Measurements from ENCODE around the gene RRAS.

Gene RRAS

GRCh38 chr19:49677231-49677900, 37.4 kb upstream of the RRAS start, which contains the start of gene PRMT1:
TSS of gene PRMT1 (plus strand) at chr19:49677271. CDS start at chr19:49677281, 10 bp downstream.
- no peak for DNase-seq (ENCODE audit: low read depth)

DNA sequence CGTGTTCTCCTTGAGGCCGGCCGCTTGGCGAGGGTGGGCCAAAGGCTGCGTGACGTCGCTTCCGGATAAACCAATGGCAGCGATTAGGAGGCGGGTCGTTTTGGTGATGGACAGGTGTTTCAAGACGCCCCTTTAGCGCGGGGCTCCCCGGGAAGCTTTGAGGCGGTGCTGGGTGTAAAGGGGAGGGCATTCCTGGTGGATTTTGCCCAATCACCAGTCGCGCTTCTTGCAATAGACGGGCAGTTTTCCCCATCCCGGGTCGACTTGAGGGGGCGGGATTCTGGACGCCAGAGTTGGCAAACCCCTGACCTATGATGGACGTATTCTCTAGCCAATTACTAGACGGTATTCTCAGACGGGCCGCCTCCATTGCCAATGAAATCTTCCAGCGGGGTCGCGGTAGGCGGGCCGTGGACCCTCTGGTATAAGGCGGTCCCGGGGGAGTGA, 36.9 kb upstream of the RRAS start:
- DNase-seq (ENCODE audit: low read depth): peak; percentile 100

DNA sequence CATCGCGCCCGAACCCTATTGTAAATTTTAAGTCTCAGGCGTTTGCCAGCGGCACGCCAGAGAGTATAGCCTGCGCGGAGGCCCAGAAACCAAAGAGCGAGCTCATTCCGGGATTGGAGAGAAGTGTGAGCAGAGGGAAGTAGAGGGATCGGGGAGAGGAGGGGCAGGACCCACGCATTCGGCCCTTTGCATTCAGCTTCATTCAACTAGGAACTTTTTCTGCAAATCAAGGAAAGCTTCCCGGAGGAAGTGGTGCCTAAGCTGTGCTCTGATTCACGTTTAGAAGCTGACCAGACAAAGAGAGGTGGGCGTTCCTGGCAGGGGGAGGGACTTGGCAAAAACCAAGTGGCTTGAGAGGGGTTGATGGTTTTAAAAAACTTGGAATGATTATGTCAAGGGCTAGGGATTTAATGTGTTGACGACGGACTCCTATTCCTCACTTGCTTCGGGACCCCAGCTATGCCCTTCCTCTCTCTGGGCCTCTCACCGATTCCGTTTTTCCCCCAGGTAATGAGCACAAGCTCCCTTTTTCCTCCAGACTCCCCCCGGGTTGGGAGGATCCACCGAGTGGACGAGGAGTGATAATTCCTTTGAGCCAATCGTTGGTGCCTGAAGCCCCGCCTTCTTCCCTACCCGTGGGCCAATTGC, 36.3 kb upstream of the RRAS start:
- DNase-seq (ENCODE audit: low read depth): no peak

DNA sequence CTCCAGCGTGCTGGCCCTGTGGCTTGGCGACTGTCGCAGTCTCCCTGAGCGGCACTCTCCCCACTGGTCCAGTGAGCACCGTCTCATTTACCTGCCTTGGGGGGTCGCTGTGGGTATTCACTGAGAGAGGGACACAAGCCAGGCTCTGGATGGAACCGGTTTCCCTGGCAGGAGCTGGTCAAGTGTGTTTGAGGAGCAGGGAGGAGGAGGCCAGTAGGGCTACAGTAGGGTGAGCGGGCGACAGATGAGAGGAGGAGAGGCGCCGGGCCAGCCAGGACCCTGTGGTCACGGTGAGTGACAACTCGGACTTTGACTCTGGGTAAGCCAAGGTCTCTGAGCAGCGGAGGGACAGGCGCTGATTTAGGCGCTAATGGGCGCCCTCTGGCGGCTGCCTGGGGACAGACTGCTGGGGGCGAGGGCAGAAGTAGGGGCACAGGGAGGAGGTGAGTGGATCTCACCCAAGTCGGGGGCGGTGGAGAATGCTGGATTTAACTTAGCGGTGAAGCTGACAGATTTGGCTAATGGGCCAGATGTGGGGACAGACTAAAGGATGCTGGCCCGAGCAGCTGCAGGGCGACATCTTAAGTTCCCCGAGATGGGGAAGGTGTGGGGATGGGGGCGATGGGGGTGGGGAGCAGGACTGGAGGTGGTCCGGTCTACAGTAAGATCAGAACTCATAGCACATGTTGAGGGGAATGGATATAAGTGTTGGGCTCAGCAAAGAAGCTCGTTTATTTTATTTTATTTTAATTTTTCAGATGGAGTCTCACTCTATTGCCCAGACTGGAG, 32.4 kb upstream of the RRAS start:
- no peak for DNase-seq (ENCODE audit: low read depth)

GRCh38 chr19:49669516-49669915, 29.6 kb upstream of the RRAS start:
- no peak for DNase-seq (ENCODE audit: low read depth)

DNA sequence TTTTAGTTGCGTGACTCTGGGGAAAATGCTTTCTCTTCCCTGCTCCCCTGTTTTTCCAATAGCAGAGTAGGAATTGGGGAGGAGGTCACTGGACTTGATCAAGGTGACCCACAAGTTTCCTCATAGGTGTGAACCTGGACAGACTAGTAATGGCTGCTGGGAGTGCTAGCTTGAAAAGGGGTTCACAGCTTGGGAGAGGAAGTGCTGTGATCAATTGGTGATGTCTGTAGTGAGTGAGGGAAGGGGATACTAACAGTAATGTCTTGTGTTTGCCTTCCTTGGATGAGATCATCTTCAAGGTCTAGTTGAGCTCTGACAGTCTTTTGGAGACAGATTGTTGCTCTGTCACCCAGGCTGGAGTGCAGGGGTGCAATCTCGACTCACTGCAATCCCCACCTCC, 27.5 kb upstream of the RRAS start:
- DNase-seq (ENCODE audit: low read depth): no peak

DNA sequence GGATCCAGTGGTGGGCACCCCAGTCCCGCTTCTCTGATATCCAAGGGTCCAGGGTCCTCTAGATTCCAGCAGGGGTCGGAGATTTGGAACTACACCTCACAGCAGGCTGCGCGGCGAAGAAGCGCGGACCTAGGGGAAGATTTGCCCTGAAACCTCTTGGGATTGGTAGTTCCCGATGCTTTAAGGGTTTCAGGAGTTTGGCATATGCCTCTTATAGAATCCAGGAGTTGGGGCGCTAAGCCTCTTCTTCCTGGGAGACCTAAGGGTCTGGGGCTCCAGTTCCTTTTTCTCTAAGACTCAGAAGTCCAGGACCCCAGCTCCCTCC, 26.1 kb upstream of the RRAS start:
- no peak for DNase-seq (ENCODE audit: low read depth)

DNA sequence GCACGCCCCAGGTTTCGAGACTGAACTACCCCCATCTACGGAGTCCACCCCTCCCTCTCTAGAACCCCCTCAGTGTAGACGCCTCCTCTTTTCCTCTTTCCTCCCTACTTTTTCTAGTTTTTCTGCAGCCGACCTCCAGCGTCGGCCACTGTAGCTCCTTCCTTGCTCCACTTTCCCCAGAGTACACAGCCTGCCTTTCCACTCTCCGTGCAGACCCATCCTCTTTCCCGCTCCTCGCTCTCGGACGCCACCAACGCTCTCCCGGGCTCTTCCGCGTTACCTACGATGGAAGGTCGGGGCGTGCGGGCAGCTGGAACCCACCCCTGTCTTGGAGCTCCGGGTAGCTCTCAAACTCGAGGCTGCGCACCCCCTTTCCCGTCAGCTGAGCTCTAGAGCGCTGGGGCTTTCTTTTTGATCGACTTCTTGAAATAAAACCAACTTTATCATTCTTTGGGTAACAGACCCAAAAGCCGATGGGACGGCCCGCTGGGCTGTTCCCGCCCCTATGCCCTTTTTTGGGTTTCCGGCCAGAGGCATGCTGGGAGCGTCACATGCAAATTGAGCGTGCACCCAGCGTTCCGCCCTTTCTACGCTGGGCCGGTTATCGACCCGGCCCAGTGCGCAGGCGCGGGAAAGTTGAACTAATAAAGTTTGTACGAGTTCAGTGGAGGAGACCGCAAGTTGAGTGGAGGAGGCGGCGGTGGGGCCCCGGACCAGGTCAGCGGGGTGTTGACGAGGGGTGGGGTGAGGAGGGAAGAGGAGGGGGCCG, 25.6 kb upstream of the RRAS start, which contains the start of the genes BCL2L12 and IRF3:
TSS of gene BCL2L12 (plus strand) at position 583 of the 769 bp plus-strand sequence. CDS start 760 bp downstream, outside the sequence.
TSS of gene IRF3 (minus strand) at position 507 of the 769 bp plus-strand sequence. CDS start 1,019 bp downstream, outside the sequence.
- peak; percentile 97 for DNase-seq (ENCODE audit: low read depth)

GRCh38 chr19:49665036-49665350, 25.1 kb upstream of the RRAS start:
- DNase-seq (ENCODE audit: low read depth): no peak

DNA sequence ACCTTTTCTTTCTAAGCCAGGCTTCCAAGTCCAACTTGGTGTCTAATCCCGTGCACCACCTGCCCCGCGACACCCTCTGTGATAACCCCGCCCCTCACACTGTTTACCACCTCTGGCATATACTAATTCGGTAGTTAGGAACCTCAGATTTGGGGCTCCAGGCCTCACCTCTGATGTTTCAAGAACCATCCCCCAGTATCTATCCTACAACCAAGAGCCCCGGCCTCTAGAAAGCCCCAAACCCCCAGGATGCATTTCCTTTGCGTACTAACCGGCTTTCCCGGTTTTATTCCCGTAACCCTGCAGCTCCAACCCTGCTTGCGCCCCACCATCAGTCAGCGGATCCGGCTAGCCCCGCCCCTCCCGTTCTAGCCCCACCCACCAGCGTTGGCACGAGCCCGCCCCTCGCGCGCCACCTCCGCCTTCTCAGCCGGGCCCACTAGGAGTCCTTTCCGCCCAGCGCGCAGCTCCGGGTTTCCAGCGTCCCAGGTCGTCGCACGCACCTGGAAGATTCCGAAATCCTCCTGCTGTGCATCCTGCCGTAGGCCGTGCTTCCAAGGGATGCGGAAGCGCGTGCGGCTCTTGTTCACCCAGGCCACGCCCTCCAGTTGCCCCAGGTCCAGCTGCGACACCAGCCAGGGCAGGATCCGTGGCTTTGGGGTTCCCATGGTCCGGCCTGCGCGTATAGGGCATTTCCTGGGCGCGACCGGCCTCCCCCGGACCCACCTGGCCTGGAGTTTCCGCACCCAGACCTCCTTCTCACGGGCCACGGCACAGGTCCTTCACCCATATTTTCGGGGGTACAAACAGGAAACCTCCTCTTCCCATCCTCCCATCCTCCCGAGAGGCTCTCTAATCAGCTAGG, 24.5 kb upstream of the RRAS start:
- no peak for DNase-seq (ENCODE audit: low read depth)

DNA sequence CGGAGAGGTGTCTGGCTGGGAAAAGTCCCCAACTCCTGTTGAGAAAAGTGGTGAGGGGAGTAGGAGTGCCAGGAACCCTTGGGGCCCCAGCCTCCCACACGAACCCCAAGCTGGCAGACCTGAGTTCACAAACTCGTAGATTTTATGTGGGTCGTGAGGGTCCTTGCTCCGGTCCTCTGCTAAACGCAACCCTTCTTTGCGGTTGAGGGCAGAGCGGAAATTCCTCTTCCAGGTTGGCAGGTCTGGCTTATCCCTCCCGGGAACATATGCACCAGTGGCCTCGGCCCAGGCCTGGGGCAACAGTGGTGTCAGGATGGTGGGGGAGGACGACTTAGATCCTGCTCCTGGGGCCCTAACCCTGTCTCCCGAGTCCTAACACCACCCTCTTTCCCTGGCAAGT, 23.3 kb upstream of the RRAS start:
- no peak for DNase-seq (ENCODE audit: low read depth)

DNA sequence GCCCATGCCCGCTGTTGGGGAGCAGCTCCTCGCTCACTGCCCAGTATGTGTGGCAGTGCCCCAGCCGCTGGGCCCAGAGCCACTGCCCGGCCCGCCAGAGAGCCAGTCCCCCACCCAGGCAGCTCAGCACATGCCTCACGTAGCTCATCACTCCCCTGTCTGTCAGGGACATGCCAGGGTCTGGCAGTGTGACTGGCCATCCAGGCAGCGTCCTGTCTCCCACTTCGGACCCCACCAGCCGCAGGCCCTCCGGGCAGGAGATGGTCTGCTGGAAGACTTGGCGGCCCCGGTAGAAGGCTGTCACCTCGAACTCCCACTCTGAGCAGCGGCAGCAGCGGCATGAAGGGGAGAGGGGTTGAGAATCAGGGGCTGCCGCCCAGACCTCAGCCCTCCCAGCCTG, 22.1 kb upstream of the RRAS start:
- no peak for DNase-seq (ENCODE audit: low read depth)

GRCh38 chr19:49660338-49660961, 20.5 kb upstream of the RRAS start:
- DNase-seq (ENCODE audit: low read depth): no peak

DNA sequence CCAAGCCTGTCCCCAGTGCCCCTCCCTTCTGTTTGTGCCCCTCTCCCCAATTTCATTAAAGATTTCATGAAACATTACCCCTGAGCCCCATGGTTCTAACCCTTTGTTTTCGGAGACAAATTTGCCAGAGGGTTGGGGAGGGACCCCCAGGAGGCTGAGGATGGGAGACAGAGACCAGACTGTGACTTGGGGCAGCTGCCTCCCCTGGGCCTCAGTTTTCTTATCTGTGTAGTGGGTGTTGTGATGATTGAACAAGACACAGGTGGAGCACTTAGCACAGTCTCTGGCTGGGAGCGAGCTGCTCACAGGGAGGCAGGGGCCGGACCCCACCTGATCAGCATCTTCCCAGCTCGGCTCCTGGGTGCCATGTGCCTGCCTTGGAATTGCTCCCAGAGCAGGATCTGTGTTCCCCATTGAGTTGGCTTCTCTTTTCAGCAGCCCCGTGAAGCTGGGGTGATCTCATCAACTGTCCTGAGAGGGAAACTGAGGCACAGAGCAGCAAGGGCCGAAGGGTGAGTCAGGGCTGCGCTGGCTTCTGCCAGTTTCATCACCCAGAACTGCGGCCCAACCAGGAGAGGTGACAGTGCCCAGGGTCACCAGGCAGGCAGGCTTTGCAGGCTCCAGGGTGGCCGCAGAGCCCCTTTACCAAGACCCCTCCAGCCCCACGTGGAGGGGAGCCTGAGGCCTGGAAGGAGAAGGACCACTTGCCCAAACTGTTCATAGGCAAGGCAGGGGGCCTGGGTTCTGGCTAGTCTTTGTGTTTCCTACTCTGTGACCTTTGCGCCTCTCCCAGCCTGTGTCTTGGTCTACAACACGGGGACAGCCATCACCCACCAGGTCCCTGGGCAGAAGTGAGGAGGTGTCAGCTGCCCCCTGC, 18.9 kb upstream of the RRAS start:
- DNase-seq (ENCODE audit: low read depth): no peak

DNA sequence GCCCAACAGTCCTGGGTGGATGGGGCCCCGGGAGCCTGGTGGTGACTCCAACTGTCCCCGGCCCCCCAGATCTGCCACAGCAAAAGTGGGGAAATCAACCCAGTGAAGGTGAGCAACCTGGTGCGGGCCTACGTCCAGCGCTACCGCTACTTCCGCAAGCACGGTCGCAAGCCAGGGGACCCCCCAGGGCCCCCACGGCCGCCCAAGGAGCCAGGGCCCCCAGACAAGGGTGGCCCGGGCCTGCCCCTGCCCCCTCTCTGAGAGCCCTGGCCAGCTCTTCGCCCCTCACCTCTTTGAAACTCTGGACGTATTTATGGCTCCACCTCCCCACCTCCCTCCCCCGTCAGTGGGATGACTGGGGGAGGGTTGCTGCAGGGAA, 18.2 kb upstream of the RRAS start:
- DNase-seq (ENCODE audit: low read depth): no peak

- no peak for DNase-seq (ENCODE audit: low read depth)
Observed at GRCh38 chr19:49657493-49658138, 17.7 kb upstream of the RRAS start.

GRCh38 chr19:49656456-49657109, 16.6 kb upstream of the RRAS start:
- no peak for DNase-seq (ENCODE audit: low read depth)

DNA sequence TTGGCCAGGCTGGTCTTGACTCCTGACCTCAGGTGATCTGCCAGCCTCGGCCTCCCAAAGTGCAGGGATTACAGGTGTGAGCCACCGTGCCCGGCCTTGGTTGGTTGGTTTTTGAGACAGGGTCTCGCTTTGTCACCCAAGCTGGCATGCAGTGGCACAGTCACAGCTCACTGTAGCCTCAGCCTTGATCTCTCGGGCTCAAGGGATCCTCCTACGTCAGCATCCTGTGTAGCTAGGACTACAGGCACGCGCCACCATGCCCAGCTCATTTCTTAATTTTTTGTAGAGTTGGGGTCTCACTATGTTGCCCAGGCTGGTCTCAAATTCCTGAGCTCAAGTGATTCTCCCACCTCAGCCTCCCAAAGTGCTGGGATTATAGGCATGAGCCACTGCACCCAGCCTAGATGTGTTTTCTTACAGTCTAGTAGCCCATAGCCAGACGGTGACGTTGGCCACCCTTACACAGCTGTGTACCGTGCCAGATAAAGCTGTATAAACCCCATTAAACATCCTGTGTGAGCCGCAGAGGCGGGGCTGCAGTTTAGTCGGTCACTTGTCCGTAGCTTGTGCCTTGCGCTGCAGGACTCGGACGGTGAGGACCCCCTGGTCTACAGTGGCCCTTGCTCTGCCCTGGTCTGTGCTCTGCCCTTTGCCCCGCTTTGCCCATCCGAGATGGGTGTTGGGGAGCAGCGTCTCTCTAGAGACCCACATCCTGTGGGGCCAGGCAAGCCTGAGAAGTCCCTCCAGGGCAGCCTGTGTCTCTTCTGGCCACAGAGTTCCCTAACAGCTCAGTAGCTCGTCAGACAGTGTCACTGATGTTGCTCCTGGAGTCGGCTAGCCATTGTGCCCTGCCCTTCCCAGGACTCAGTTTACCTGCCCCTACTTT, 15.9 kb upstream of the RRAS start:
- no peak for DNase-seq (ENCODE audit: low read depth)

All from HS-27A (cell line).